ENCODE data around the gene SLC29A4. TPM values are rescaled to one million over a fixed set of nuclear protein-coding genes. Genes with fewer than 3 reads are reported as not detected.

SLC29A4 gene
- total and polyA plus RNA-seq, 2 of the 8 experiments (the other 6 are each of a cell fraction or from before 2014, with no cell fraction given) = 6.9 to 15.1 TPM

- TF ChIP-seq CHD7 (IDR thresholded peaks at IDR 0.05; ENCODE audit: insufficient replicate concordance, low read length) = no peak
- no peak for TF ChIP-seq RFX5 (IDR thresholded peaks at IDR 0.05; ENCODE audit: borderline replicate concordance, low read depth, low read length)
- TF ChIP-seq TEAD4 (IDR thresholded peaks at IDR 0.05; ENCODE audit: low read depth, low read length) = no peak
- TF ChIP-seq ASH2L (IDR thresholded peaks at IDR 0.05; ENCODE audit: low read length) = no peak
- TF ChIP-seq CTBP2 (IDR thresholded peaks at IDR 0.05; ENCODE audit: borderline replicate concordance, insufficient read depth, insufficient read length, low read length) = no peak
- TF ChIP-seq MAFK (IDR thresholded peaks at IDR 0.05; ENCODE audit: low read depth, low read length) = no peak
- TF ChIP-seq SP2 (IDR thresholded peaks at IDR 0.05; ENCODE audit: low read length) = no peak
- no peak for TF ChIP-seq TAF1 (IDR thresholded peaks at IDR 0.05; ENCODE audit: low read depth, low read length)
- no peak for TF ChIP-seq SUZ12 (IDR thresholded peaks at IDR 0.05; ENCODE audit: low read length)
- TF ChIP-seq CREB1 (IDR thresholded peaks at IDR 0.05) = no peak
- no peak for TF ChIP-seq CEBPB (IDR thresholded peaks at IDR 0.05; ENCODE audit: low read depth, low read length)
- TF ChIP-seq BRCA1 (IDR thresholded peaks at IDR 0.05; ENCODE audit: low read depth, low read length) = no peak
- TF ChIP-seq SRF (IDR thresholded peaks at IDR 0.05; ENCODE audit: low read depth, low read length) = no peak
- no peak for TF ChIP-seq EZH2 (IDR thresholded peaks at IDR 0.05; ENCODE audit: low read depth, low read length, severe bottlenecking)
These were observed 3.0 kb upstream of the SLC29A4 start (continued) for GRCh38 chr7:5279734-5280133.
